Activated naive CD4-positive, alpha-beta T cell treated with Interleukin-2 at 50 U/mL for 16 hours (primary cell): ENCODE results near the gene BBIP1.
A peak's percentile ranks its signal among the peaks of the same experiment; 100 is the strongest.
"Not testable (repeated sequence)": the region's sequence is repeated elsewhere in the genome, so short reads cannot be mapped to it uniquely, and the experiment has no call there.

Source experiments
- DNase-seq: peaks from one replicate; pipeline ENCODE4 v3.0.0-alpha.2; 2020

The BBIP1 gene

GRCh38 chr10:110881247-110881646, 37.7 kb downstream of the BBIP1 start:
- no peak for DNase-seq

DNA sequence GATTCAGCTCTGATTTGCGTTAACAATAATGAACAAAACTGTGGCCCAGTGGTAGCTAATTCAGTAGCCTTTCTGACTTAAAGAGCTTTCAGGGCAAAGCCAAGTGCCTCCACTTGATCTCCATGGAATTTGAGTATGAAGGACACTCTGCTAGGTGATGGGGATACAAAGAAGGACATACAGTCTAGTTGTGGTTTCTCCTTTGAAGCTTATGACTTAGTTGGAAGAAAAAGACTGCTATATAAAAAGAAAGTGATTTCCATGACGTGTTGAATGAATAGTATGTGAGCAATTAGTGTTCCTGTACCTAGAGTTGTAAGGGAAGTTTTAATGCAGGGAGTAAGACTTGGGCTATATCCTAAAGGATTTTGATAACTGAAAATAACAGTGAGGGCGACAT, 39.0 kb downstream of the BBIP1 start:
- DNase-seq = no peak

GRCh38 chr10:110876788-110877187, 42.2 kb downstream of the BBIP1 start:
- no peak for DNase-seq

DNA sequence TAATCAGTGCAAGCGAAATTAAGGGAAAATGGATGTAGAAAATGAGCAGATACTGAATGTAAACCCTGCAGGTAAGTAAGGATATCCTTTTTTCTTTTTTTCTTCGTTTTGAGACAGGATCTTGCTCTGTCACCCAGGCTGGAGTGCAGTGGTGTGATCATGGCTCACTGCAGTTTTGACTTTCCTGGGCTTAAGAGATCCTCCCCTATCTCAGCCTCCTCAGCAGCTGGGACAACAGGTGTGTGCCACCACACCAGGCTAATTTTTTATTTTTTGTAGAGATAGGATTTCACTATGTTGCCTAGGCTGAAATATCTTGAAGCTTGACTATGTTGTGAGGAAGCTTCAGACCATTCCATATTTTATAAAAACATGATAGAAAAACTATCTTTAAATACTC, 43.0 kb downstream of the BBIP1 start:
- DNase-seq = no peak

DNA sequence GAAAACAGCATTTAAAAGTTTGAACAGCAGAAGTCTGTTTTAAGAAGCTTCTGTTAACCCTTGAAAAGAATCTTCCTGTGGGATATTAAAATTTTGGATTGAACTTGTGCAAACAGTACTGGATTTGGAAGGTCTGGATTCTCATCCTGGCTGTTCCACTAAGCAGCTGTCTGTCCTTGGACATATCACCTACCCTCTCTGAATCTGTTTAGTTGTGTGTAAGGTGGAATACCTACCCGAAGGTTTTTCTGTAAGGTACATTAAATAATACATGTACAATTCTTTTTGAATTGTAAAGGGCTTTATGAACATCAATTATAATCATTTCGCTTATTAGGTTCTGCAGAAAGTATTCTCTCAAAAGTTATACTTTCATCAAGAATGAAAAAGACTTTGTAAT, 45.0 kb downstream of the BBIP1 start:
- DNase-seq = no peak

GRCh38 chr10:110872984-110873923, 45.7 kb downstream of the BBIP1 start:
- no peak for DNase-seq

GRCh38 chr10:110872145-110872983, 46.6 kb downstream of the BBIP1 start:
- peak; percentile 80 for DNase-seq

DNA sequence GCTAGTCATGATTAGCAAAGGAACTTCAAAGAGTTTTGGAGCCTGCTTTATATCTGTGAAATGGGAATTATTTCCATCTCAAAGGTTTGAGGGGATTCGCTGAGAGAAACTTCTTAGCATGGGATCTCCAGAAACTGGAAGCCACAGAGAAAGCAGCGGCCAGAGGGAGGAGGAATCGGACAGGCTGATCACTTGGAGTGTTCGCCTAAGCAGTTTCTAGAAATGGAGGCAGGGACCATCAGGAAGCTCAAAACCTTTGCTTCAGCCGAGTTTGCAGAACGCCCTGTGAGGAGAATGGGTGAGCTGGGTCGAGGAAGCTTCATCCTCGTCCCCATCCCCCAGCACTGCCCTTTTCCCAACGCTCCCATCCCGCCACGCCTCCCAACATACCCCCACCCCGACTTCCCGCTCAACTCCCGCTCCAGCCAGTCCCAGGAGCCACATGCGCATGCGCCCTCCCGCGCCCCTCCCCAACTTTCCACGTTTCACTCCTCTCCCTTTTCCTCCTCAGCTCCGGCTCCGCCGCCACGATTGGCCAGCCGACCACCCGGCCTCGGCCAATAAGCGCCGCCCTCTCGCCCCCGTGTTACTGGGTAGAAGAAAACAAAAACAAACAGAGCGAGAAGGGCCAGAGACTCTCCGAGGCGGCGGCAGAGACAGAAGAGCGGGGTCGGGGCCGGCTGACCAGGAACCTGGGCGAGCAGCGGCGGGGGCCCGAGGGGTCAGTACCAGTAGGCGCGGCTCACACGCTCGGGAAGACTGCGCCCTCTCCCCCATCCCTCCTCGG, 47.5 kb downstream of the BBIP1 start, which contains the start of gene PDCD4:
TSS of gene PDCD4 (plus strand) at position 631 of the 787 bp plus-strand sequence. CDS start 4,100 bp downstream, outside the sequence.
- DNase-seq = peak; percentile 96

- DNase-seq = no peak
Measured at GRCh38 chr10:110870823-110871297, 48.1 kb downstream of the BBIP1 start.

DNA sequence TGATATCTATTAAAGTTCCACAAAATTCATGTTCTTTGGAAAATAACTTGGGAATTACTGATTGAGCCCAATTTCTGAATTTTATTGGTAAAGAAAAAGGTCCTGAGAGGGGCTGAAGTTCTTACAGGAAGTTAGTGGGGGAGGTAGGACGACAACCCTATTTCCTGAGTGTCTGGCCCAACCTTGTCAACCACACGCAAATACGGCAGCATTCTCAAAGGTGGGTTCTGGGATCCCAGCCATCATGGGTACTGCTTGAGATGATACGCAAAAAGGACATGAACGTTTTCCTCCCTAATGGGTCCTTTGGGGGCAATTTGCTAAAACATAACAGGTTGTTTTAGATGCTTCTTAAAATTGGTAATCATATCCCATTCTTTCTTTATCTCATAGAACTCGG, 50.0 kb downstream of the BBIP1 start:
- no peak for DNase-seq

- DNase-seq = no peak
Measured at GRCh38 chr10:110867807-110868465, 51.0 kb downstream of the BBIP1 start.

DNA sequence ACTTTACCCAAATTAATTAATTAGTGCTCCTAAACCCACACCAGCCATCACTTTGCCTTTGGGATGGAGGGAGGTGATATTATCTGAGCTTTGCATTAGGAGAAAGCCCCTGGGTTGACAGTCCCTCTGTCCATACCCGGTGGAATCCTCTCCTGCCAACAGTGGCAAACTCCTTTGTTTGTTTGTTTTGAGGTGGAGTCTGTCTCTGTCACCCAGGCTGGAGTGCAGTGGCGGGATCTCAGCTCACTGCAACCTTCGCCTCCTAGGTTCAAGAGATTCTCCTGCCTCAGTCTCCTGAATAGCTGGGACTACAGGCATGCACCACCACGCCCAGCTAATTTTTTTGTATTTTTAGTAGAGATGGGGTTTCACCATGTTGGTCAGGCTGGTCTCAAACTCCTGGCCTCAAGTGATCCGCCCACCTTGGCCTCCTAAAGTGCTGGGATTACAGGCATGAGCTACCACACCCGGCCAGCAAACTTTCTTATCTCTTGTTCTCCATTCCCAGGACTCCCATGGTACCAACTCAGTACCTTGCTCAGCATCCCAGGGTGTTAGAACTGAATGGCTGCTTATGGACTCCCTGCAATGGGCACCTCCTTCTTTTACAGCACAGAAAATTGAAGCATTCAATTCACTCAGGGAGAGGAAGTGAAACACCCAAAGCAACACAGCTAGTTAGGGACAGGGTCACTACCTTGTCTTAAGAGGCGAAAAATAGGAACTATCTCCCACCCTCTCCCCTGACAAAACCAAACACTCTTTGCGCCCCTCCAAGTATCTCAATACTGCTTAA, 51.8 kb downstream of the BBIP1 start:
- not testable (repeated sequence) for DNase-seq

GRCh38 chr10:110865809-110866482, 53.0 kb downstream of the BBIP1 start:
- DNase-seq = no peak

DNA sequence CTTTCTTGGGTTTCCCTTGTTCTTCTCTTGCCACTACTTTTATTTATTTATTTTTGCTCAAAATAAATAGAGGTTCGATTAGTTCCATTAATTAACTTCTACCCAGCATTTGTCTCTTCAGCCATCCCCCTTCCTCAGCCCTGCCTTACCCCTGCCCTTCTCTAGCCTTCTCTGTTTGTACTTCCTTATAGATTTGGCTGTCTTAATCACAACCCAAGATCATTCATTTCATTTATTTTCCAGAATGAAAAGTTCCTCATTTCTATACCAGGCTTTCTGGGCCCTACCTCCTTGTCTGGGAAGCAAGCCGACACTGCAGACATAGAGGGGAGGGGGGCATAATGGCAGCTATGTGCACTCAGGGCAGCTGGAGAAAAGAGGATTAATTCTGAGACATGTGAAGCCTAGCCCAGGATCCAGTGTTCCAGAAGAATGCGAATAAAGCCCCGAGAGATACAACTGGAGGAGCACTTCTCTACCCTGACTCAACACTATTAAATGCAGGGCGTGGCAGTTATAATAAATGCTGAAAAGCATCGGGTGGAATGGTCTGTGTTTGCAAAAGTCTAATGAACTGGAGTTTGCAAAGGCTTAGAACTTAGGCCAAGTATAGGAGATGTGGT, 53.7 kb downstream of the BBIP1 start:
- no peak for DNase-seq

GRCh38 chr10:110864662-110865140, 54.3 kb downstream of the BBIP1 start:
- peak; percentile 42 for DNase-seq

GRCh38 chr10:110863956-110864355, 55.0 kb downstream of the BBIP1 start:
- DNase-seq = no peak

- no peak for DNase-seq
Measured at GRCh38 chr10:110863361-110863760, 55.6 kb downstream of the BBIP1 start.

DNA sequence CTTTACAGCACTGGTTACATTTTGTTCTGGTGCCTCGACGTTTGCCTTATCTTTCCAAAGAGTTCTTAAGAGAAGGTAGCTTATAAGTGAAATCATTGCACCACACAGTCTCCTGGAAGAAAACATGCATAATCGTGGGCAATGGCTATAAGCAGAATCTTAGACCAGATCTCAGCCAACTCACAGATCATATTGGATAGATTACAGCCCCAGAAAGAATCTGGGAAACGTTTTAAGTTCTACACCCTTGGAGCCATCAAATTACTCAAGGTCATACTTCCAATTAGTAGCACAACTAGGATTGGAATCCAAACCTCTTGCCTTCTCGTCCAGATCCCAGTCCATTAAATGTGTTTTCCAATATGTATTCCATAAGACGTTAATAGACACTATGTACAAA, 56.0 kb downstream of the BBIP1 start:
- DNase-seq = no peak

DNA sequence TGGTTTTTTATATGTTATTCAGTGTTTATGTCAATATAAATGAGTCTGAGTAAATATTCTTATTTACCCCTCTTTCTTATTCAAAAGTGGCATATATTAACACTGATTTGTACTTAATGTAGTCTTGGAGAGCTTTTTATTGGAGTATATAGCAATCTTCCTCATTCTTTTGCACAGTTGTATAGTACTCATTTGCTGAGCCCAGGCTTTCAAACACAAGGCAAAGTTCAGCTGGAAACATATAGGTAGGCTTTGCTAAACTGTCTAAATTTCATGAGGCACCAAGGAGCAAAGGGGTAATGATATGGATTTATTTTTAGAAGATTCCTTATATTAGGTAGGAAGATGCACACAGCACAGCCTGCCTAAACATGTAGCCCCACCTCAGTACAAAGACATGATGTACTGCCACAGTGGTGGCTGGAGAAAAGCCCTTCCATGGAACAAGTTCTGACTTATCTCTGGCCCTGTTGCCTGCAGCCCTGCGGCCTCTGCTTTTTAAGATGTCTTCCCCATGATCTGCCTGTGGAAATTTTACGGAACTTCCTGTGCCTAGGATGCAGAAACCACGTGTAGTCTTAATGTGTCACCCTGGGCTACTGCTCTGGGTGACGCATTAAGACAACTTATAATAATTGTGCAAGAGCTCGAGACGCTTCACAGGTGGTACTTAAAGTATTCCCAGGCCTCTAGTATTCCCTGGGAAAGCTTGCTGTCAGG, 56.9 kb downstream of the BBIP1 start:
- DNase-seq = no peak
